Cardiac fibroblast (primary cell): ENCODE data around the gene NCS1.

ENCODE experiments used
- DNase-seq, 2 donors: peaks; one replicate each; pipeline versions ENCODE4 v3.0.0 to v3.0.0-alpha.2; 2010; ENCODE audit warnings: low read depth in 2 of 2
- H3K4me3 ChIP-seq, 2 donors: replicated peaks in 1 of 2; 1 replicate in 1 of 2; 2 replicates in 1 of 2; pipeline ENCODE4 v1.5.1; 2011; ENCODE audit warnings: low read depth in 2 of 2, low read length in 2 of 2, mild to moderate bottlenecking in 2 of 2, moderate library complexity in 1 of 2
- TF ChIP-seq, protein P1 (sequence below): IDR thresholded peaks from one replicate; pipeline ENCODE4 v1.5.1; 2011; ENCODE audit warnings: low read depth, mild to moderate bottlenecking, low read length, inconsistent platforms

Gene NCS1

DNA sequence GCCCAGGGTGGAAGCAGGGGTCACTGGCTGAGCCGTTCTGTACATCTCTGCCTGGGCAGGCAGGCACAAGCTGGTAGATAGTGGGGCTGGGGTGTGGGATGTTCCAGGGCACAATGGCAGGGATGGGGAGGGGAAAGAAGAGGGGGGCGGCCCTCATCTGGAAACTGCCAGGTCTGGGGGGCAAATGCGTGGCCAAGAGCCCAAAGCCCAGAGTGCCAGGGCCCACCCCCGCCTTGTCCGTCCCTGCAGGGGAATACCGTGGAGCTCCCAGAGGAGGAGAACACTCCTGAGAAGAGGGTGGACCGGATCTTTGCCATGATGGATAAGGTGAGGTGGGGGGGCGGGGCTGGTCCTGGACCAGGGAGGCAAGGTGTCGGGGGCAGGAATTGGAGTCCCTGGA is 50.6 kb downstream of the NCS1 start:
- TF ChIP-seq, protein P1, sequence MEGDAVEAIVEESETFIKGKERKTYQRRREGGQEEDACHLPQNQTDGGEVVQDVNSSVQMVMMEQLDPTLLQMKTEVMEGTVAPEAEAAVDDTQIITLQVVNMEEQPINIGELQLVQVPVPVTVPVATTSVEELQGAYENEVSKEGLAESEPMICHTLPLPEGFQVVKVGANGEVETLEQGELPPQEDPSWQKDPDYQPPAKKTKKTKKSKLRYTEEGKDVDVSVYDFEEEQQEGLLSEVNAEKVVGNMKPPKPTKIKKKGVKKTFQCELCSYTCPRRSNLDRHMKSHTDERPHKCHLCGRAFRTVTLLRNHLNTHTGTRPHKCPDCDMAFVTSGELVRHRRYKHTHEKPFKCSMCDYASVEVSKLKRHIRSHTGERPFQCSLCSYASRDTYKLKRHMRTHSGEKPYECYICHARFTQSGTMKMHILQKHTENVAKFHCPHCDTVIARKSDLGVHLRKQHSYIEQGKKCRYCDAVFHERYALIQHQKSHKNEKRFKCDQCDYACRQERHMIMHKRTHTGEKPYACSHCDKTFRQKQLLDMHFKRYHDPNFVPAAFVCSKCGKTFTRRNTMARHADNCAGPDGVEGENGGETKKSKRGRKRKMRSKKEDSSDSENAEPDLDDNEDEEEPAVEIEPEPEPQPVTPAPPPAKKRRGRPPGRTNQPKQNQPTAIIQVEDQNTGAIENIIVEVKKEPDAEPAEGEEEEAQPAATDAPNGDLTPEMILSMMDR = no peak
- DNase-seq = no peak
- H3K4me3 ChIP-seq = no peak overlapping the region

DNA sequence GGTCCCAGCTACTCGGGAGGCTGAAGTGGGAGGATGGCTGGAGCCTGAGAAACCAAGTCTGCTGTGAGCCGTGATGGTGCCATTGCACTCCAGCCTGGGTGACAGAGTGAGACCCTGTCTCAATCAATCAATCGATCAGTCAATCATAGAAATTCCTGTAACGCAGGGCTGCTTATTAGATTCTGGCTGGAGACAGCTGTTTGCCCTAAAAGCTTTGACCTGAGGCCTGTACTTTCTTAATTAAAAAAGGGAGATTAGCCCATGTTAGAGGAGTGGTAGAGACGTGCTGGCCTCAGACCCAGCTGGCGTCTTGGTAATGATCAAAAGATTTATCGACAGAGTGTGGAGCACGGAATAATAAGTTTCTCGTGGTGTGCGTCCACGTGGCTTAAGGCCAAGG is 52.9 kb downstream of the NCS1 start:
- TF ChIP-seq, protein P1 = no peak

DNA sequence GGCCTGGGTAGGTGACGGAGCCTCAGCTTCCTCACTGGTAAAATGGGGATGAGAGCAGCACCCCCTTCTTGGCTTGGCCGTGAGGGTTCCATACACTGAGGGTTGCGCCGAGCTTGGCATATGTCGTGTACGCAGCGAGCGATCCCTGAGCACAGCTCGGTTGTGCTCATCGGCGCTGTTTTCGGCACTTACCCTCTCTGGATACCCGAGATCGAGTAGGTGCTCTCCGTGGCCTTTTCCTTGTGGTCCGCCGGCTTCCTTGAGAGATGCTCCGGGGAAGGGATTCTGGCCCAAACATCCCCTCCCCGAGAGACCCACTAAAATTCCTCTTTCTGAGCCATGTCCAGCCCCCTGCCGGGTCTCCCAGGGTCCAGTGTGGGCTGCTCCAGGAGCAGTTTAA is 53.4 kb downstream of the NCS1 start:
- DNase-seq = no peak
- no peak overlapping the region for H3K4me3 ChIP-seq
- TF ChIP-seq, protein P1 = no peak

More for the DNA sequence above, 52.9 kb downstream of the NCS1 start:
- DNase-seq = no peak
- H3K4me3 ChIP-seq = no peak overlapping the region

DNA sequence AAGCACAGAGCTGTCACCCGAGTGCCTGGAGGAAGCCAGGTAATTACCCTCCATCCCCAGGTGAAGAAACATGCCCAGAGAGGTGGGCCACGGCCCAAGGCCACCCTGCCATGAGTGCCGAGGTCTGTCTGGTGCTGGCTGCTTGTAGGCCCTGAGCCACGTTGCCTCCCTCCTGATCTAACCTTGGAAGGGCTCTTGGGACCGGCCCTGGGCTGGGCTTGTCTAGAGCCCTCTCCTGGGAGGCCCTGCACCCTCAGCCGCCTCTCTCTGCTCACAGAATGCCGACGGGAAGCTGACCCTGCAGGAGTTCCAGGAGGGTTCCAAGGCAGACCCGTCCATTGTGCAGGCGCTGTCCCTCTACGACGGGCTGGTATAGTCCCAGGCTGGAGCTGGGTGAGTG is 53.9 kb downstream of the NCS1 start:
- H3K4me3 ChIP-seq = no peak overlapping the region
- no peak for DNase-seq
- TF ChIP-seq, protein P1 = no peak

DNA sequence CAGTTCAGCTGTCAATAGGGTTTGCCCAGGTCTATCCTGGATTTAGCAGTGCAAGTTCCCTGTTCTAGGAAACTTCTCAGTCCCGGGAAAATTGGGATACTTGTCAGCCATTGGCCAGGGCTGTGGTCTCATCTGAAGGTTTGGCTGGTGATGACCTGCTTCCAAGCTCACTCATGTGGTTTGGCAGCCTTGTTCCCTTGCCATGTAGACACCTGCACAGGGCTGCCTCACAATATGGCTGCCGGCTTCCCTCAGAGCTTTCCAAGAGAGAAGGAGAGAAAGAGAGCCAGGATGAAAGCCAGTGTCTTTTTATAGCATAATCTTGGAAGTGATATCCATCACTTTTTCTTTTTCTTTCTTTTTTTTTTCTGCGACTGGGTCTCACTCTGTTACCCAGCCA is 55.6 kb downstream of the NCS1 start:
- TF ChIP-seq, protein P1 = no peak
- no peak overlapping the region for H3K4me3 ChIP-seq

DNA sequence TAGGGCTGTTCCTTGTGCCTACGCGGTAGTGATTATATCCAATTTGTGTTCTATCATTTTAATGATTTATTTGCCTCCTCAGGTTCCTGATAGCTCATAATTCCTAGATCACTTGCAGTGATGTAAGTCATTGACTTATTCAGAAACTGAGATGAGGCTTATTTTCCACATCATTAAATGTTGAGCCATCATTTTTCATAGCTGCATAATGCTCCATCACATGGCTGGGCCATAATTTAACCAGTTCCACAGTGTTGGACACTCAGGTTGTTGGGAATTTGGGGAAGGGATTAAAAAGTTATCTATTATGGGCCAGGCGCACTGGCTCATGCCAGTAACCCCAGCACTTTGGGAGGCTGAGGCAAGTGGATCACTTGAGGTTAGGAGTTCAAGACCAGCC is 57.6 kb downstream of the NCS1 start:
- TF ChIP-seq, protein P1 = no peak
- no peak for DNase-seq
- no peak overlapping the region for H3K4me3 ChIP-seq

More for the DNA sequence above, 55.6 kb downstream of the NCS1 start:
- DNase-seq = no peak

DNA sequence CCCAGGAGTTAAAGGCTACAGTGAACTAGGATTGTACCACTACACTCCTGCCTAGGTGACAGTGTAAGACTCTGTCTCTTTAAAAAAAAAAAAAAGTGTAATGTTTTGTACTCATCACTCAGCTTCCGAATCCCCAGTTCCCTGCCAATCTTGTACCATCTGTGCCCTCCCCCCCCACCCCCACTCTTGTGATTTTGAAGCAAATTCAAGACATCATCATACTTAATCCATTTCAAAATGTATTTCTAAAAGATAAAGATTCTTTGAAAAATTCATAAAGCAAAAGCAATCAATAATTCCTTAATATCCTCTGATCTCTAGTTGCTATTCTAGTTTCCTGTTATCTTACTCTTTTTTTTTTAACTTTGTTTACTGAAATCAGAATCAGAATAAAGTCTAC is 58.4 kb downstream of the NCS1 start:
- H3K4me3 ChIP-seq = no peak overlapping the region
- DNase-seq = no peak
- TF ChIP-seq, protein P1 = no peak
